HG02798 (cell line): ENCODE results near the gene OMP.
A peak's percentile ranks its signal among the peaks of the same experiment; 100 is the strongest.

Source experiments
- ATAC-seq: cut with Tn5 transposase; IDR thresholded peaks from one replicate; pipeline ENCODE4 v1.9.1; 2021; ENCODE audit warnings: mild to moderate bottlenecking; ENCODE audit not compliant: unreplicated experiment, poor library complexity

The OMP gene

GRCh38 chr11:77119531-77119936, 16.9 kb downstream of the OMP start:
- no peak for ATAC-seq

DNA sequence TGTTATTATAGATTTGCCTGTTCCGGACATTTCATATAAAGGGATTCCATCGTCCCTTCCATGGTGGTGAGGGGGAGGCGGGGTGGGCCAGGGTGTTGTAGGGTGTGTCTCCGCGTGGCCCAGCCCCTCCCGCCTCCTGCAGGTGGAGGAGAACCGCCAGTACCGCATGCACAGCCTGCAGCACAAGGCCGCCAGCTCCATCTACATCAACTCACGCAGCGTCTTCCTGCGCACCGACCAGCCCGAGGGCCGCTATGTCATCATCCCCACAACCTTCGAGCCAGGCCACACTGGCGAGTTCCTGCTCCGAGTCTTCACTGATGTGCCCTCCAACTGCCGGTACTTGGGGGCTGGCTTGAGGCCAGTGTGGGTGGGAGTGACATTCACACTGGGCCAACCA, 17.9 kb downstream of the OMP start:
- ATAC-seq: no peak

GRCh38 chr11:77121096-77121640, 18.5 kb downstream of the OMP start:
- ATAC-seq: no peak

DNA sequence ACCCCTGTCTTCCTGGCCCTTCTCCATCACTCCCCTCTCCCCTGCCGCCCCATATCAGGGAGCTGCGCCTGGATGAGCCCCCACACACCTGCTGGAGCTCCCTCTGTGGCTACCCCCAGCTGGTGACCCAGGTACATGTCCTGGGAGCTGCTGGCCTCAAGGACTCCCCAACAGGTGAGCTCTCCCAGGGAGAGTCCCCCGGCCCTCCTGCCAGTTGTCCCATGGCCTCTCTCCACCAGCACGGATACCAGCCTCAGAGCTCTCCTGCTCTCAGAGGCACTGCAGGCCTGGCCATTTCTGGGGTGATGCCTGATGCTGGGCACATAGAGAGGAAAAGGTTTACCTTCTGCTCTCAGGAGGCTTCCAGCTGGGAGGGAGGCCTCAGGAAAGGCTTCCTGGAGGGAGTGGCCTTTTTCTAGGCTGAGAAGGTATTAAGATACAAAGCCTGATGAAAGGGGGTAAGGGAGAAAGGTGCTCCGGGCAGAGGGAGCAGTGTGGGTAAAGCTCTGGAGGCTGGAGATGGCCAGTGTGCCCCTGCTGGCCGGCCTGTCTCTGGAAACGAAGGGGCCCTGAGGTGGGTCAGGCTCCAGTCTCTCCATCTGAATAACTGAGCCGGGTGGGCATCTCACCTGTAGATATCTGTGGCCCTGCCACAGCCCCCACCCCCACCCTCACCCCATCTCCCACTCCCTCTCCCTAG, 19.4 kb downstream of the OMP start:
- ATAC-seq: no peak

- ATAC-seq: no peak
Measured at GRCh38 chr11:77122576-77123212, 20.1 kb downstream of the OMP start.

- ATAC-seq: no peak
Measured at GRCh38 chr11:77123591-77123990, 21.0 kb downstream of the OMP start.

- ATAC-seq: no peak
Measured at GRCh38 chr11:77124041-77124440, 21.4 kb downstream of the OMP start.

DNA sequence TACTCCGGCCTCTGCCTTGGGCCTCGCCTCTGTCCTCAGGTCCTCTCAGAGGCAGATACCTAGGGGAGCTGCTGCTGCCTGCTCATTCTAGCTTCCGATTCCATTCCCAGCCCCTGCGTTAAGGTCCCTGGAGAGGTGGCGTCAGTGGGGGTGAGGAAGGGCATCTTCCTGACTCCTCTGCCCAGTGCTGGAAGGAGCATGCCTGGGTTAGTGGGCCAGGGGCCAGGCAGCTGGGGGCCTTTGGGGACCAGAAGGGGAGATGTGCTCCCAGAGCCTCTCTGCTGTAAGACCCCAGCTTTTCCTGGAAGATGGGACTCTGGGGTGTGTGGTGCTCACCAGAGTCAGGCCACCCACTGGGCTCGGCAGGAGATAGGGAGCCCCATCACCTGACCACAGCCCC, 21.8 kb downstream of the OMP start:
- ATAC-seq: no peak

GRCh38 chr11:77125191-77125590, 22.6 kb downstream of the OMP start:
- ATAC-seq: no peak

DNA sequence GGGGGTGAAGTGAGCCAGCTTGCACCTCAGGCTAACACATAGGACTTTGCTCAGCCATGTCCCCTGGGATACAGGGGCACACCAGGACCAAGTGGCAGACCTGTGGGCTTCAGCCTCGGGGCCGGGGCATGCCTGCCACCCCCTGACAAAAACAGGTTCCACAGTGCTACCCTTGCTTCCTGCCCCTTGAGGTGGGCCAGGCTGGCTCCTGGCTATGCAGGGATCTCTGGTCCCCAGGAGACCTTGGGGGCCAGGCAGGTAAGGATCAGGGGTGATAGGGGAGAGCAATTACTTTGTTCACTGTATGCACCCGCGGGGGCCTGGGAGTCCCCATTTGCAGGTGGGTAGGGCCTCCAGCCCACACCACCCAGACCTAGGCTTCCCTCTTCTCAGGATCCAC, 23.1 kb downstream of the OMP start:
- ATAC-seq: no peak

DNA sequence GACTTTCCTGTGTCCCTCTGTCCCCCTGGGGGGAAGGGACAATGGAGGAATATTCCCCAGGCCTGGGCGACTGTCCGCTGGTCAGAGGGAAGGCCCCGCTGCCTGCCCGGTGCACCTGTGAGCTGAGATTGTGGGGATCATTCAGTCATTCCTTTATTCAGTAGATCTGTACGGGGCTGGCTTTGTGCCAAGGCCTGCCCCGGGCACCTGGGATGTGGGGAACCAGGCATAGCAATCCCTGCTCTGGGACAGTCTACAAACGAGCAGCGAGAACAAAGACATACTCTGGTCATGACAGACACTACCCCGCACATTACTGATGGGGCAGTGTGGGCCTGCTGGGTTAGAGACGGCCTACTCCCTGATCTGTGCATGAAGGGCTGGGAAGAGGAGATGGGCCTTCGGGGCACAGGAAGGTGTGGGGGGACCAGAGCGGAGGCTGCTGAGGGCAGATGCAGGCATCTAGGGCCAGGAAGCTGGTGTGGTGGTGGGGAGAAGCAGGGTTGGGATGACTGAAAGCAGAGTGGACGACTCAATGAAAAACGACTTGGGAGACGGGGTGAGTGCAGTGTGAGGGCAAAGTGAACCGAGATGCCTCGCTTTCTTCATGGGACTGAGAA, 23.6 kb downstream of the OMP start:
- no peak for ATAC-seq

- ATAC-seq: peak; percentile 11
Measured at GRCh38 chr11:77126861-77127234, 24.2 kb downstream of the OMP start.

DNA sequence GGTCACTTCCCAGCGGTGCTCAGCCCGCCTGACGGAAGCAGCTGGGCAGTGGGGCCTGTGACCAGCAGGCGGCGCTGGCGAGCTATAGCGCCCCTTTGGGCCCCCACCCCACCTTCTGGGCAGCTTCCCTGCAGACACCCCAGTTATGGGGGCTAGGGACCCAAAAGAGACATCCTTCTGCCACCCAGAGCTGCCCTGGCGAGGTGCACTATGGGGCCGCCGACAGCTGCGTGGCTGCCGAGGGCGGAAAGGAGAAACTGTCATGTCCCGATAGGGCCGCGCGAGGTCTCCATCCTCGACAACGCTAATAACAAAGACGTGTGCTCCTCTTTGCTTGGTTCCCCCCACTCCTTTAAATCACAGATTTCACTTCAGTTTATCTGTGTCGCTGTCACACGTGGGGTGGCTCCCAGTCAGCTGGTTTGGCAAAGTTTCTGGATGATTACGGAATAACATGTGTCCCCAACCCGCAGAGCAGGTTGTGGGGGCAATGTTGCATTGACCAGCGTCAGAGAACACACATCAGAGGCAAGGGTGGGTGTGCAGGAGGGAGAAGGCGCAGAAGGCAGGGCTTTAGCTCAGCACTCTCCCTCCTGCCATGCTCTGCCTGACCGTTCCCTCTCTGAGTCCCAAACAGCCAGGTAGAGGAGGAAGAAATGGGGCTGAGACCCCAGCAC, 24.7 kb downstream of the OMP start:
- peak; percentile 44 for ATAC-seq

DNA sequence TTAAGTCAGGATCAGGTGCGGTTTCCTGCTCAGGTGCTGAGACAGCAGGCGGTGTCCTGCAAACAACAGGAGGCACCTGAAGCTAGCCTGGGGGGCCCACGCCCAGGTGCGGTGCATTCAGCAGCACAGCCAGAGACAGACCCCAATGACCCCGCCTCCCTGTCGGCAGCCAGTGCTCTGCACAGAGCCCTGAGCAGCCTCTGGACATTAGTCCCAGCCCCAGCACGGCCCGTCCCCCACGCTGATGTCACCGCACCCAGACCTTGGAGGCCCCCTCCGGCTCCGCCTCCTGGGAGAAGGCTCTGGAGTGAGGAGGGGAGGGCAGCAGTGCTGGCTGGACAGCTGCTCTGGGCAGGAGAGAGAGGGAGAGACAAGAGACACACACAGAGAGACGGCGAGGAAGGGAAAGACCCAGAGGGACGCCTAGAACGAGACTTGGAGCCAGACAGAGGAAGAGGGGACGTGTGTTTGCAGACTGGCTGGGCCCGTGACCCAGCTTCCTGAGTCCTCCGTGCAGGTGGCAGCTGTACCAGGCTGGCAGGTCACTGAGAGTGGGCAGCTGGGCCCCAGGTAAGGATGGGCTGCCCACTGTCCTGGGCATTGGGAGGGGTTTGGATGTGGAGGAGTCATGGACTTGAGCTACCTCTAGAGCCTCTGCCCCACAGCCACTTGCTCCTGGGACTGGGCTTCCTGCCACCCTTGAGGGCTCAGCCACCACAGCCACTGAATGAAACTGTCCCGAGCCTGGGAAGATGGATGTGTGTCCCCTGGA, 25.5 kb downstream of the OMP start, which contains the start of gene MYO7A:
Gene MYO7A (plus strand): TSS at position 327 of the 772 bp plus-strand sequence. CDS start 2,389 bp downstream, outside the sequence.
- ATAC-seq: no peak

DNA sequence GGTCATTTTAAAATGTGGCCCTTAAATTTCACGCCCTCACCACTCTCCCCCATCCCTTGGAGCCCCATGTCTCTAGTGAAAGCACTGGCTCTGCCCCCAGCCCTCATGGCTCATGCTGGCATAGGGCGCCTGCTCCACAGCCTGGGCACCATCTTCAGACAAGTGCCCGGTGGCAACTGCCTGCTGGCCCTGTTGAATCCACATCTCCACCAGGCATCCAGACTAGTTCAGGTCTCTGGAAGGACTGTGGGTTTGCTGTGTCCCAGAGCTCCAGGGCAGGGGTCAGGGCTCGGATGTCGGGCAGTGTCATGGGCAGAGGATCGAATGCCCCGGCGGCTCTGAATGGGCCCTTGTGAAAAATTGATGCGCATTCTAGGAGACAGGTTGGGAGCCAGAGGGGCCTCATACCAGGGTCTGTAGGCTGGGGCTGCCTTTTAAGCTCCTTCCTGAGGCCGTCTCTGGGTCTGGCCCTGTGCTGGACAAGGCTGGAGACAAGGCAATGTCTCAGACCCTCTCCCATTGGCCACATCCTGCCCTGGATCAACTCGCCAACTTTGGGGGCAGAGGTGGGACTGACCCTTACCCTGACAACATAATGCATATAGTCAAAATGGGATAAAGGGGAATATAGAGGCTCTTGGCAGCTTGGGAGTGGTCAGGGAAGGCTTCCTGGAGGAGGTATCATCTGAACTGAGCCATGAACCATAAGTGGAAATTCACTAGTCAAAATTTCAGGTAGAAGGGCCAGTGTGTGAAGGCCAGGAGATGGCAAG, 26.6 kb downstream of the OMP start:
- no peak for ATAC-seq

- ATAC-seq: no peak
Measured at GRCh38 chr11:77129842-77130756, 27.5 kb downstream of the OMP start.

GRCh38 chr11:77130763-77131513, 28.3 kb downstream of the OMP start:
- no peak for ATAC-seq

GRCh38 chr11:77131560-77131959, 28.9 kb downstream of the OMP start:
- no peak for ATAC-seq
